ENCODE measurements around the gene SYNPO2. TPM values are rescaled to one million over a fixed set of nuclear protein-coding genes. Genes with fewer than 3 reads are reported as not detected.
A peak's percentile ranks its signal among the peaks of the same experiment; 100 is the strongest.

The SYNPO2 gene
- total RNA-seq, 1 donor from 2014 or later: 2.9 TPM

GRCh38 chr4:118845552-118846050 lies 43.1 kb upstream of the SYNPO2 start:
- Mint-ChIP-seq H3K36me3 (ENCODE audit: unreplicated experiment) (no peaks in the 10 kb centered on the region), H3K27ac (ENCODE audit: unreplicated experiment) (peak overlapping the region; percentile 8), H3K4me3 (ENCODE audit: unreplicated experiment) (no peak overlapping the region), H3K27me3 (ENCODE audit: unreplicated experiment) (peaks cover 2% of the 10 kb centered on the region), H3K4me1 (ENCODE audit: low read depth, unreplicated experiment) (peaks cover 10% of the 10 kb centered on the region), H3K9me3 (ENCODE audit: unreplicated experiment) (peaks cover 2% of the 10 kb centered on the region)
- DNase-seq: no peak
- TF ChIP-seq CTCF (IDR thresholded peaks at IDR 0.05; ENCODE audit: partially characterized antibody, unreplicated experiment): no peak

GRCh38 chr4:118846979-118847378 lies 41.7 kb upstream of the SYNPO2 start:
- TF ChIP-seq CTCF (IDR thresholded peaks at IDR 0.05; ENCODE audit: partially characterized antibody, unreplicated experiment): no peak
- Mint-ChIP-seq H3K27ac (ENCODE audit: unreplicated experiment) (no peak overlapping the region), H3K4me1 (ENCODE audit: low read depth, unreplicated experiment) (peaks cover 10% of the 10 kb centered on the region), H3K9me3 (ENCODE audit: unreplicated experiment) (peaks cover 2% of the 10 kb centered on the region), H3K4me3 (ENCODE audit: unreplicated experiment) (no peak overlapping the region), H3K36me3 (ENCODE audit: unreplicated experiment) (no peaks in the 10 kb centered on the region), H3K27me3 (ENCODE audit: unreplicated experiment) (peaks cover 2% of the 10 kb centered on the region)
- no peak for DNase-seq

- Mint-ChIP-seq H3K4me1 (ENCODE audit: low read depth, unreplicated experiment) (peaks cover 11% of the 10 kb centered on the region), H3K27me3 (ENCODE audit: unreplicated experiment) (peaks cover 2% of the 10 kb centered on the region), H3K36me3 (ENCODE audit: unreplicated experiment) (no peaks in the 10 kb centered on the region), H3K4me3 (ENCODE audit: unreplicated experiment) (no peak overlapping the region), H3K27ac (ENCODE audit: unreplicated experiment) (no peak overlapping the region), H3K9me3 (ENCODE audit: unreplicated experiment) (peaks cover 2% of the 10 kb centered on the region)
- no peak for DNase-seq
- TF ChIP-seq CTCF (IDR thresholded peaks at IDR 0.05; ENCODE audit: partially characterized antibody, unreplicated experiment): no peak
Measured at GRCh38 chr4:118848242-118848641, 40.4 kb upstream of the SYNPO2 start.

GRCh38 chr4:118848901-118849300 lies 39.8 kb upstream of the SYNPO2 start:
- H3K27ac Mint-ChIP-seq (ENCODE audit: unreplicated experiment): no peak overlapping the region
- H3K9me3 Mint-ChIP-seq (ENCODE audit: unreplicated experiment): peaks cover 2% of the 10 kb centered on the region
- peaks cover 7% of the 10 kb centered on the region for H3K4me1 Mint-ChIP-seq (ENCODE audit: low read depth, unreplicated experiment)
- no peak for TF ChIP-seq CTCF (IDR thresholded peaks at IDR 0.05; ENCODE audit: partially characterized antibody, unreplicated experiment)
- H3K36me3 Mint-ChIP-seq (ENCODE audit: unreplicated experiment): no peaks in the 10 kb centered on the region
- no peak for DNase-seq
- no peak overlapping the region for H3K4me3 Mint-ChIP-seq (ENCODE audit: unreplicated experiment)
- no peaks in the 10 kb centered on the region for H3K27me3 Mint-ChIP-seq (ENCODE audit: unreplicated experiment)

- H3K4me3 Mint-ChIP-seq (ENCODE audit: unreplicated experiment): no peak overlapping the region
- no peak overlapping the region for H3K27ac Mint-ChIP-seq (ENCODE audit: unreplicated experiment)
- no peaks in the 10 kb centered on the region for H3K9me3 Mint-ChIP-seq (ENCODE audit: unreplicated experiment)
- no peaks in the 10 kb centered on the region for H3K36me3 Mint-ChIP-seq (ENCODE audit: unreplicated experiment)
- no peak for TF ChIP-seq CTCF (IDR thresholded peaks at IDR 0.05; ENCODE audit: partially characterized antibody, unreplicated experiment)
- no peaks in the 10 kb centered on the region for H3K27me3 Mint-ChIP-seq (ENCODE audit: unreplicated experiment)
- DNase-seq: no peak
- H3K4me1 Mint-ChIP-seq (ENCODE audit: low read depth, unreplicated experiment): peaks cover 7% of the 10 kb centered on the region
Measured at GRCh38 chr4:118849867-118850487, 38.7 kb upstream of the SYNPO2 start.

All from glutamatergic neuron (in vitro differentiated cells).